Measurements from ENCODE around the gene DVL2.

GRCh38 chr17:7215136-7215638, 19.1 kb downstream of the DVL2 start:
- TF ChIP-seq RFXAP (CRISPR knock-in tag; IDR thresholded peaks at IDR 0.05; ENCODE audit: borderline replicate concordance) (no peak), NBN (conservative IDR thresholded peaks at IDR 0.05) (no peak), EP300 (IDR thresholded peaks at IDR 0.05; ENCODE audit: low read depth in 2 of 2, low read length in 2 of 2) (no peak), EP300 (CRISPR knock-in tag; IDR thresholded peaks at IDR 0.05; ENCODE audit: borderline replicate concordance) (no peak), EZH2 (conservative IDR thresholded peaks at IDR 0.05; ENCODE audit: low read depth, low read length) (no peak), SMAD1 (CRISPR knock-in tag; IDR thresholded peaks at IDR 0.05; ENCODE audit: borderline replicate concordance, low read depth) (no peak), SSRP1 (CRISPR knock-in tag; IDR thresholded peaks at IDR 0.05) (peak; percentile 5; the same call in 1 of the 2 replicates), ZNF235 (CRISPR knock-in tag; IDR thresholded peaks at IDR 0.05; ENCODE audit: borderline replicate concordance) (no peak), KLF9 (CRISPR knock-in tag; IDR thresholded peaks at IDR 0.05; ENCODE audit: low read depth) (no peak), ZNF326 (CRISPR knock-in tag; IDR thresholded peaks at IDR 0.05; ENCODE audit: borderline replicate concordance) (no peak), ZFY (CRISPR knock-in tag; IDR thresholded peaks at IDR 0.05) (no peak), TAF1 (CRISPR knock-in tag; IDR thresholded peaks at IDR 0.05) (no peak)
- TF ChIP-seq, protein P1, sequence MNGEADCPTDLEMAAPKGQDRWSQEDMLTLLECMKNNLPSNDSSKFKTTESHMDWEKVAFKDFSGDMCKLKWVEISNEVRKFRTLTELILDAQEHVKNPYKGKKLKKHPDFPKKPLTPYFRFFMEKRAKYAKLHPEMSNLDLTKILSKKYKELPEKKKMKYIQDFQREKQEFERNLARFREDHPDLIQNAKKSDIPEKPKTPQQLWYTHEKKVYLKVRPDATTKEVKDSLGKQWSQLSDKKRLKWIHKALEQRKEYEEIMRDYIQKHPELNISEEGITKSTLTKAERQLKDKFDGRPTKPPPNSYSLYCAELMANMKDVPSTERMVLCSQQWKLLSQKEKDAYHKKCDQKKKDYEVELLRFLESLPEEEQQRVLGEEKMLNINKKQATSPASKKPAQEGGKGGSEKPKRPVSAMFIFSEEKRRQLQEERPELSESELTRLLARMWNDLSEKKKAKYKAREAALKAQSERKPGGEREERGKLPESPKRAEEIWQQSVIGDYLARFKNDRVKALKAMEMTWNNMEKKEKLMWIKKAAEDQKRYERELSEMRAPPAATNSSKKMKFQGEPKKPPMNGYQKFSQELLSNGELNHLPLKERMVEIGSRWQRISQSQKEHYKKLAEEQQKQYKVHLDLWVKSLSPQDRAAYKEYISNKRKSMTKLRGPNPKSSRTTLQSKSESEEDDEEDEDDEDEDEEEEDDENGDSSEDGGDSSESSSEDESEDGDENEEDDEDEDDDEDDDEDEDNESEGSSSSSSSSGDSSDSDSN (CRISPR knock-in tag; IDR thresholded peaks at IDR 0.05): no peak
- TF ChIP-seq, protein P2, sequence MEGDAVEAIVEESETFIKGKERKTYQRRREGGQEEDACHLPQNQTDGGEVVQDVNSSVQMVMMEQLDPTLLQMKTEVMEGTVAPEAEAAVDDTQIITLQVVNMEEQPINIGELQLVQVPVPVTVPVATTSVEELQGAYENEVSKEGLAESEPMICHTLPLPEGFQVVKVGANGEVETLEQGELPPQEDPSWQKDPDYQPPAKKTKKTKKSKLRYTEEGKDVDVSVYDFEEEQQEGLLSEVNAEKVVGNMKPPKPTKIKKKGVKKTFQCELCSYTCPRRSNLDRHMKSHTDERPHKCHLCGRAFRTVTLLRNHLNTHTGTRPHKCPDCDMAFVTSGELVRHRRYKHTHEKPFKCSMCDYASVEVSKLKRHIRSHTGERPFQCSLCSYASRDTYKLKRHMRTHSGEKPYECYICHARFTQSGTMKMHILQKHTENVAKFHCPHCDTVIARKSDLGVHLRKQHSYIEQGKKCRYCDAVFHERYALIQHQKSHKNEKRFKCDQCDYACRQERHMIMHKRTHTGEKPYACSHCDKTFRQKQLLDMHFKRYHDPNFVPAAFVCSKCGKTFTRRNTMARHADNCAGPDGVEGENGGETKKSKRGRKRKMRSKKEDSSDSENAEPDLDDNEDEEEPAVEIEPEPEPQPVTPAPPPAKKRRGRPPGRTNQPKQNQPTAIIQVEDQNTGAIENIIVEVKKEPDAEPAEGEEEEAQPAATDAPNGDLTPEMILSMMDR (CRISPR knock-in tag; IDR thresholded peaks at IDR 0.05): no peak

All from HepG2 (cell line).